SK-N-SH (cell line): Measurements from ENCODE around the gene FOXR1. TPM values are rescaled to one million over a fixed set of nuclear protein-coding genes. Genes with fewer than 3 reads are reported as not detected.

Experiments
- CTCF ChIA-PET: fragments of 300-600, 350-600 bp; formaldehyde crosslinking; extraction: SDS; loops from one replicate; lab custom pipeline; 2021; lab: Yijun Ruan, JAX
- POLR2A ChIA-PET: fragments of 350-600 bp; sonication (Branson Sonifier 250); formaldehyde crosslinking; extraction: SDS; loops from one replicate; lab custom pipeline; 2020; ENCODE audit warnings: antibody characterized with exemption, inconsistent platforms; lab: Yijun Ruan, JAX
- DNase-seq: peaks from one replicate; pipeline ENCODE4 v3.0.0; 2012
- H2AFZ ChIP-seq: fragments of 200-600 bp; sonication (generic); 2 replicates; pipeline ENCODE4 v1.8.1; 2016; ENCODE audit warnings: antibody characterized with exemption, mild to moderate bottlenecking, low read depth
- H3F3A ChIP-seq: fragments of 200-600 bp; sonication (generic); replicated peaks from 2 replicates; pipeline ENCODE3; 2016; ENCODE audit warnings: antibody characterized with exemption, mild to moderate bottlenecking; ENCODE audit not compliant: insufficient read depth
- H3K27ac ChIP-seq, 2 experiments: fragments of 200-500 bp in 1 of 2; fragments of 200-600 bp in 1 of 2; sonication (Bioruptor generic) in 1 of 2; sonication (generic), shearing (Covaris generic) in 1 of 2; 2 replicates each; pipeline versions ENCODE4 v1.5.1 to v1.6.1; 2014 to 2016; ENCODE audit warnings: low read depth in 2 of 2, inconsistent platforms in 1 of 2, low read length in 1 of 2, mild to moderate bottlenecking in 1 of 2, mixed read lengths in 1 of 2
- H3K27me3 ChIP-seq: fragments of 200-600 bp; sonication (generic), shearing (Covaris generic); 2 replicates; pipeline ENCODE4 v1.6.1; 2016; ENCODE audit warnings: mixed run types; ENCODE audit not compliant: insufficient read depth
- H3K36me3 ChIP-seq, 2 experiments: fragments of 200-500 bp in 1 of 2; fragments of 200-600 bp in 1 of 2; sonication (Bioruptor generic) in 1 of 2; sonication (generic) in 1 of 2; replicated peaks in 1 of 2; 2 replicates each; pipeline versions ENCODE3 to v1.5.1; 2014 to 2016; ENCODE audit warnings: low read length in 1 of 2, mild to moderate bottlenecking in 1 of 2; ENCODE audit not compliant: insufficient read depth in 2 of 2, control insufficient read depth in 1 of 2
- H3K4me1 ChIP-seq, 2 experiments: fragments of 200-500 bp in 1 of 2; fragments of 200-600 bp in 1 of 2; sonication (Bioruptor generic) in 1 of 2; sonication (generic), shearing (Covaris generic) in 1 of 2; 2 replicates each; pipeline versions ENCODE4 v1.5.1 to v1.6.1; 2014 to 2016; ENCODE audit warnings: low read depth in 1 of 2, low read length in 1 of 2, mixed run types in 1 of 2; ENCODE audit not compliant: insufficient read depth in 2 of 2, control insufficient read depth in 1 of 2
- H3K4me2 ChIP-seq: fragments of 200-600 bp; sonication (generic), shearing (Covaris generic); 2 replicates; pipeline ENCODE4 v1.6.1; 2017; ENCODE audit warnings: mixed run types
- H3K4me3 ChIP-seq, 2 experiments: fragments of 200-500 bp in 1 of 2; fragments of 200-600 bp in 1 of 2; sonication (Bioruptor generic) in 1 of 2; sonication (generic), shearing (Covaris generic) in 1 of 2; 2 replicates each; pipeline versions ENCODE4 v1.5.1 to v1.8.1; 2014 to 2016; ENCODE audit warnings: low read depth in 2 of 2, inconsistent platforms in 1 of 2, low read length in 1 of 2, mild to moderate bottlenecking in 1 of 2, mixed read lengths in 1 of 2, moderate library complexity in 1 of 2
- H3K79me2 ChIP-seq: fragments of 200-600 bp; sonication (generic); 2 replicates; pipeline ENCODE4 v1.8.1; 2017; ENCODE audit warnings: mild to moderate bottlenecking; ENCODE audit not compliant: insufficient read depth
- H3K9ac ChIP-seq: fragments of 200-600 bp; sonication (generic); 2 replicates; pipeline ENCODE4 v1.6.1; 2017; ENCODE audit warnings: mixed run types
- H3K9me2 ChIP-seq: fragments of 200-600 bp; sonication (generic); 2 replicates; pipeline ENCODE4 v1.6.1; 2017; ENCODE audit warnings: mixed run types
- H3K9me3 ChIP-seq: fragments of 200-600 bp; sonication (generic); 2 replicates; pipeline ENCODE4 v1.6.1; 2017; ENCODE audit warnings: mixed run types, mild to moderate bottlenecking, moderate library complexity
- H4K20me1 ChIP-seq: fragments of 200-600 bp; sonication (generic); 2 replicates; pipeline ENCODE4 v1.6.1; 2017; ENCODE audit warnings: mild to moderate bottlenecking, mixed run types; ENCODE audit not compliant: insufficient read depth
- CTCF ChIP-seq: fragments of 200-600 bp; sonication (generic); IDR thresholded peaks from 2 replicates; pipeline ENCODE4 v1.6.1; 2017; ENCODE audit warnings: antibody characterized with exemption, mild to moderate bottlenecking, moderate library complexity
- ELF1 ChIP-seq: IDR thresholded peaks from 2 replicates; pipeline ENCODE4 v1.4.0; 2012
- EP300 ChIP-seq, 2 experiments: IDR thresholded peaks; 2 replicates each; pipeline versions ENCODE4 v1.4.0 to v1.6.1; 2012; ENCODE audit warnings: borderline replicate concordance in 1 of 2, low read depth in 1 of 2, low read length in 1 of 2
- FOSL2 ChIP-seq: IDR thresholded peaks from 2 replicates; pipeline ENCODE4 v1.4.0; 2012; ENCODE audit warnings: low read depth, mild to moderate bottlenecking, moderate library complexity, borderline replicate concordance
- FOXJ3 ChIP-seq: sonication (generic); formaldehyde crosslinking; IDR thresholded peaks from 2 replicates; pipeline ENCODE4 v1.5.1; 2020; ENCODE audit warnings: mild to moderate bottlenecking, missing genetic modification reagents
- FOXM1 ChIP-seq: IDR thresholded peaks from 2 replicates; pipeline ENCODE4 v1.4.0; 2012; ENCODE audit warnings: low read depth, mild to moderate bottlenecking
- GABPA ChIP-seq: IDR thresholded peaks from 2 replicates; pipeline ENCODE4 v1.4.0; 2012; ENCODE audit warnings: low read depth, mild to moderate bottlenecking
- GATA2 ChIP-seq: sonication (generic); formaldehyde crosslinking; IDR thresholded peaks from 2 replicates; pipeline ENCODE4 v1.5.0; 2020; ENCODE audit warnings: mild to moderate bottlenecking, missing genetic modification reagents
- MXI1 ChIP-seq: IDR thresholded peaks from 2 replicates; pipeline ENCODE4 v1.6.1; 2012; ENCODE audit warnings: mild to moderate bottlenecking, low read depth, low read length, improper control_type of control experiment
- RCOR1 ChIP-seq: fragments of 150-350 bp; IDR thresholded peaks from 2 replicates; pipeline ENCODE4 v1.6.1; 2017; ENCODE audit warnings: antibody characterized with exemption, low read length
- RXRA ChIP-seq: IDR thresholded peaks from 2 replicates; pipeline ENCODE4 v1.4.0; 2012; ENCODE audit warnings: low read depth, mild to moderate bottlenecking, borderline replicate concordance
- SMC3 ChIP-seq: IDR thresholded peaks from 2 replicates; pipeline ENCODE4 v1.6.1; 2012; ENCODE audit warnings: low read depth, low read length, improper control_type of control experiment
- TCF12 ChIP-seq: IDR thresholded peaks from 2 replicates; pipeline ENCODE4 v1.4.0; 2012
- USF1 ChIP-seq: IDR thresholded peaks from 2 replicates; pipeline ENCODE4 v1.4.0; 2012; ENCODE audit warnings: low read depth, borderline replicate concordance
- WGBS: methylation state at CpG from one replicate; pipeline ENCODE4 v1.1.6; 2017; ENCODE audit warnings: low lambda C conversion rate; 5-methylcytosine and 5-hydroxymethylcytosine counted together
- polyA plus RNA-seq, 3 experiments: library from polyadenylated mRNA; depleted of rRNA; stranded (reverse); fragments of >200 nt; gene quantifications; 2 replicates each; pipeline ENCODE4 v1.2.3, GENCODE V29; 2012
- TF ChIP-seq, protein P1 (sequence below): IDR thresholded peaks from 2 replicates; pipeline ENCODE4; 2012
- TF ChIP-seq, protein P2 (sequence below): IDR thresholded peaks from 2 replicates; pipeline ENCODE4 v1.4.0; 2012; ENCODE audit warnings: low read depth, borderline replicate concordance

Gene FOXR1
- polyA plus RNA-seq, 1 of the 3 experiments (the other 2 are of a cell fraction): not detected

- CTCF ChIA-PET: interaction anchor here (1.8 kb wide), 1 partner anchor 29 kb away, joined by 4 read pairs; the partner anchor contains the start of gene UPK2
Observed at GRCh38 chr11:118984825-118985224, 13.3 kb downstream of the FOXR1 start.

More at GRCh38 chr11:118984825-118985224, 13.3 kb downstream of the FOXR1 start:
- Histone ChIP-seq H3K27ac (no peak overlapping the region), H3K27me3 (no peaks in the 10 kb centered on the region), H3F3A (peaks cover 3% of the 10 kb centered on the region), H3K9ac (no peak overlapping the region), H4K20me1 (no peaks in the 10 kb centered on the region), H3K9me2 (no peaks in the 10 kb centered on the region), H3K9me3 (no peaks in the 10 kb centered on the region), H3K4me3 (no peak overlapping the region), H3K4me2 (no peak overlapping the region), H3K36me3 (no peaks in the 10 kb centered on the region), H2AFZ (no peak overlapping the region), H3K79me2 (no peaks in the 10 kb centered on the region), H3K4me1 (no peaks in the 10 kb centered on the region)
- POLR2A ChIA-PET: interaction anchor here (0.6 kb wide), 1 partner anchor 29 kb away, joined by 3 read pairs; no protein-coding TSS in a partner anchor
- no peak for DNase-seq
- WGBS: 100% methylated on average over 2 of the region's 2 CpGs
- TF ChIP-seq GABPA (no peak), FOSL2 (no peak), SMC3 (no peak), FOXM1 (no peak), TCF12 (no peak), CTCF (no peak), ELF1 (no peak), USF1 (no peak), FOXJ3 (CRISPR knock-in tag) (no peak), GATA2 (no peak), MXI1 (no peak), EP300 (IDR thresholded peaks at IDR 0.05; ENCODE audit: borderline replicate concordance in 1 of 2, low read depth in 1 of 2, low read length in 1 of 2) (no peak), RCOR1 (no peak), RXRA (no peak)
- TF ChIP-seq, protein P1, sequence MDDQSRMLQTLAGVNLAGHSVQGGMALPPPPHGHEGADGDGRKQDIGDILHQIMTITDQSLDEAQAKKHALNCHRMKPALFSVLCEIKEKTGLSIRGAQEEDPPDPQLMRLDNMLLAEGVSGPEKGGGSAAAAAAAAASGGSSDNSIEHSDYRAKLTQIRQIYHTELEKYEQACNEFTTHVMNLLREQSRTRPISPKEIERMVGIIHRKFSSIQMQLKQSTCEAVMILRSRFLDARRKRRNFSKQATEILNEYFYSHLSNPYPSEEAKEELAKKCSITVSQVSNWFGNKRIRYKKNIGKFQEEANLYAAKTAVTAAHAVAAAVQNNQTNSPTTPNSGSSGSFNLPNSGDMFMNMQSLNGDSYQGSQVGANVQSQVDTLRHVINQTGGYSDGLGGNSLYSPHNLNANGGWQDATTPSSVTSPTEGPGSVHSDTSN: no peak
- TF ChIP-seq, protein P2, sequence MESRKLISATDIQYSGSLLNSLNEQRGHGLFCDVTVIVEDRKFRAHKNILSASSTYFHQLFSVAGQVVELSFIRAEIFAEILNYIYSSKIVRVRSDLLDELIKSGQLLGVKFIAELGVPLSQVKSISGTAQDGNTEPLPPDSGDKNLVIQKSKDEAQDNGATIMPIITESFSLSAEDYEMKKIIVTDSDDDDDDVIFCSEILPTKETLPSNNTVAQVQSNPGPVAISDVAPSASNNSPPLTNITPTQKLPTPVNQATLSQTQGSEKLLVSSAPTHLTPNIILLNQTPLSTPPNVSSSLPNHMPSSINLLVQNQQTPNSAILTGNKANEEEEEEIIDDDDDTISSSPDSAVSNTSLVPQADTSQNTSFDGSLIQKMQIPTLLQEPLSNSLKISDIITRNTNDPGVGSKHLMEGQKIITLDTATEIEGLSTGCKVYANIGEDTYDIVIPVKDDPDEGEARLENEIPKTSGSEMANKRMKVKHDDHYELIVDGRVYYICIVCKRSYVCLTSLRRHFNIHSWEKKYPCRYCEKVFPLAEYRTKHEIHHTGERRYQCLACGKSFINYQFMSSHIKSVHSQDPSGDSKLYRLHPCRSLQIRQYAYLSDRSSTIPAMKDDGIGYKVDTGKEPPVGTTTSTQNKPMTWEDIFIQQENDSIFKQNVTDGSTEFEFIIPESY: no peak
